Liver (tissue), 3 donors: ENCODE measurements around the gene ATP1B1.

Experiments
- ATF3 ChIP-seq: IDR thresholded peaks from 2 replicates; pipeline ENCODE4 v1.6.1; 2016; ENCODE audit warnings: antibody characterized with exemption
- GABPA ChIP-seq, 2 donors: IDR thresholded peaks in 1 of 2; conservative IDR thresholded peaks in 1 of 2; 2 replicates each; pipeline ENCODE4 v1.6.1; 2016; ENCODE audit warnings: antibody characterized with exemption in 2 of 2, mild to moderate bottlenecking in 1 of 2, moderate library complexity in 1 of 2
- HNF4A ChIP-seq, 2 donors: conservative IDR thresholded peaks; 2 replicates each; pipeline ENCODE4 v1.6.1; 2016; ENCODE audit warnings: antibody characterized with exemption in 2 of 2, mild to moderate bottlenecking in 2 of 2
- RAD21 ChIP-seq, 2 donors: IDR thresholded peaks; 2 replicates each; pipeline ENCODE4 v1.6.1; 2016; ENCODE audit warnings: antibody characterized with exemption in 2 of 2, mild to moderate bottlenecking in 2 of 2
- RXRA ChIP-seq, 2 donors: IDR thresholded peaks; 2 replicates each; pipeline ENCODE4 v1.6.1; 2017 to 2018; ENCODE audit warnings: antibody characterized with exemption in 2 of 2, mild to moderate bottlenecking in 1 of 2
- TAF1 ChIP-seq: conservative IDR thresholded peaks from 2 replicates; pipeline ENCODE4 v1.6.1; 2016; ENCODE audit warnings: antibody characterized with exemption, mild to moderate bottlenecking
- YY1 ChIP-seq: IDR thresholded peaks from 2 replicates; pipeline ENCODE4 v1.6.1; 2016; ENCODE audit warnings: antibody characterized with exemption, mild to moderate bottlenecking
- TF ChIP-seq, protein P1 (sequence below): fragments of 150-350 bp; IDR thresholded peaks from 2 replicates; pipeline ENCODE4 v1.5.1; 2017; ENCODE audit warnings: improper control_type of control experiment, low read depth, low read length; ENCODE audit not compliant: missing input control
- TF ChIP-seq, protein P2 (sequence below): IDR thresholded peaks from 2 replicates; pipeline ENCODE4 v1.6.1; 2016; ENCODE audit warnings: antibody characterized with exemption
- TF ChIP-seq, protein P3 (sequence below): IDR thresholded peaks from 2 replicates; pipeline ENCODE4 v1.6.1; 2016; ENCODE audit warnings: antibody characterized with exemption, mild to moderate bottlenecking
- donor health status: healthy.
- donor health status: healthy.

DNA sequence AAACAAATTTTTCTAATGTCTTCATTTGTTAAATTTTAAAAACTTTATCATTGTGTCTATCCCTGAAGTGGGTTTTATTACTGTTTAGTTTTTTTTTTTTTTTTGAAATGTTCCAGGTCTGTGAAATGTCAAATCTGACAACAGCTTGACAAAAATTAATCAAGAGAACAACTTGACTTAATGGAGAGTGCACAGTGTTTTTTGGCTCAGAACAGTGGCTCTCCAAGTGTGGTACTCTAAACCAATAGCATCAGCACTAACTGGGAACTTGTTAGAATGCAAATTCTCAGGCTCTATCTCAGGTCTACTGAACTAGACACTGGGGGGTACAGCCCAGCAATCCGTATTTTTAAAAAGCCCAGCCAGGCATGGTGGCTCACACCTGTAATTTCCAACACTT, 49.2 kb downstream of the ATP1B1 start:
- TF ChIP-seq, protein P1, sequence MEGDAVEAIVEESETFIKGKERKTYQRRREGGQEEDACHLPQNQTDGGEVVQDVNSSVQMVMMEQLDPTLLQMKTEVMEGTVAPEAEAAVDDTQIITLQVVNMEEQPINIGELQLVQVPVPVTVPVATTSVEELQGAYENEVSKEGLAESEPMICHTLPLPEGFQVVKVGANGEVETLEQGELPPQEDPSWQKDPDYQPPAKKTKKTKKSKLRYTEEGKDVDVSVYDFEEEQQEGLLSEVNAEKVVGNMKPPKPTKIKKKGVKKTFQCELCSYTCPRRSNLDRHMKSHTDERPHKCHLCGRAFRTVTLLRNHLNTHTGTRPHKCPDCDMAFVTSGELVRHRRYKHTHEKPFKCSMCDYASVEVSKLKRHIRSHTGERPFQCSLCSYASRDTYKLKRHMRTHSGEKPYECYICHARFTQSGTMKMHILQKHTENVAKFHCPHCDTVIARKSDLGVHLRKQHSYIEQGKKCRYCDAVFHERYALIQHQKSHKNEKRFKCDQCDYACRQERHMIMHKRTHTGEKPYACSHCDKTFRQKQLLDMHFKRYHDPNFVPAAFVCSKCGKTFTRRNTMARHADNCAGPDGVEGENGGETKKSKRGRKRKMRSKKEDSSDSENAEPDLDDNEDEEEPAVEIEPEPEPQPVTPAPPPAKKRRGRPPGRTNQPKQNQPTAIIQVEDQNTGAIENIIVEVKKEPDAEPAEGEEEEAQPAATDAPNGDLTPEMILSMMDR, result no peak
- no peak for TF ChIP-seq YY1
- TF ChIP-seq ATF3, result no peak
- TF ChIP-seq RXRA (IDR thresholded peaks at IDR 0.05), result no peak
- no peak for TF ChIP-seq GABPA (IDR thresholded peaks at IDR 0.05 in 1 of 2, conservative IDR thresholded peaks at IDR 0.05 in 1 of 2)
- no peak for TF ChIP-seq HNF4A (conservative IDR thresholded peaks at IDR 0.05)
- no peak for TF ChIP-seq RAD21 (IDR thresholded peaks at IDR 0.05)
- TF ChIP-seq TAF1, result no peak
- TF ChIP-seq, protein P2, sequence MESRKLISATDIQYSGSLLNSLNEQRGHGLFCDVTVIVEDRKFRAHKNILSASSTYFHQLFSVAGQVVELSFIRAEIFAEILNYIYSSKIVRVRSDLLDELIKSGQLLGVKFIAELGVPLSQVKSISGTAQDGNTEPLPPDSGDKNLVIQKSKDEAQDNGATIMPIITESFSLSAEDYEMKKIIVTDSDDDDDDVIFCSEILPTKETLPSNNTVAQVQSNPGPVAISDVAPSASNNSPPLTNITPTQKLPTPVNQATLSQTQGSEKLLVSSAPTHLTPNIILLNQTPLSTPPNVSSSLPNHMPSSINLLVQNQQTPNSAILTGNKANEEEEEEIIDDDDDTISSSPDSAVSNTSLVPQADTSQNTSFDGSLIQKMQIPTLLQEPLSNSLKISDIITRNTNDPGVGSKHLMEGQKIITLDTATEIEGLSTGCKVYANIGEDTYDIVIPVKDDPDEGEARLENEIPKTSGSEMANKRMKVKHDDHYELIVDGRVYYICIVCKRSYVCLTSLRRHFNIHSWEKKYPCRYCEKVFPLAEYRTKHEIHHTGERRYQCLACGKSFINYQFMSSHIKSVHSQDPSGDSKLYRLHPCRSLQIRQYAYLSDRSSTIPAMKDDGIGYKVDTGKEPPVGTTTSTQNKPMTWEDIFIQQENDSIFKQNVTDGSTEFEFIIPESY, result no peak
- TF ChIP-seq, protein P3, sequence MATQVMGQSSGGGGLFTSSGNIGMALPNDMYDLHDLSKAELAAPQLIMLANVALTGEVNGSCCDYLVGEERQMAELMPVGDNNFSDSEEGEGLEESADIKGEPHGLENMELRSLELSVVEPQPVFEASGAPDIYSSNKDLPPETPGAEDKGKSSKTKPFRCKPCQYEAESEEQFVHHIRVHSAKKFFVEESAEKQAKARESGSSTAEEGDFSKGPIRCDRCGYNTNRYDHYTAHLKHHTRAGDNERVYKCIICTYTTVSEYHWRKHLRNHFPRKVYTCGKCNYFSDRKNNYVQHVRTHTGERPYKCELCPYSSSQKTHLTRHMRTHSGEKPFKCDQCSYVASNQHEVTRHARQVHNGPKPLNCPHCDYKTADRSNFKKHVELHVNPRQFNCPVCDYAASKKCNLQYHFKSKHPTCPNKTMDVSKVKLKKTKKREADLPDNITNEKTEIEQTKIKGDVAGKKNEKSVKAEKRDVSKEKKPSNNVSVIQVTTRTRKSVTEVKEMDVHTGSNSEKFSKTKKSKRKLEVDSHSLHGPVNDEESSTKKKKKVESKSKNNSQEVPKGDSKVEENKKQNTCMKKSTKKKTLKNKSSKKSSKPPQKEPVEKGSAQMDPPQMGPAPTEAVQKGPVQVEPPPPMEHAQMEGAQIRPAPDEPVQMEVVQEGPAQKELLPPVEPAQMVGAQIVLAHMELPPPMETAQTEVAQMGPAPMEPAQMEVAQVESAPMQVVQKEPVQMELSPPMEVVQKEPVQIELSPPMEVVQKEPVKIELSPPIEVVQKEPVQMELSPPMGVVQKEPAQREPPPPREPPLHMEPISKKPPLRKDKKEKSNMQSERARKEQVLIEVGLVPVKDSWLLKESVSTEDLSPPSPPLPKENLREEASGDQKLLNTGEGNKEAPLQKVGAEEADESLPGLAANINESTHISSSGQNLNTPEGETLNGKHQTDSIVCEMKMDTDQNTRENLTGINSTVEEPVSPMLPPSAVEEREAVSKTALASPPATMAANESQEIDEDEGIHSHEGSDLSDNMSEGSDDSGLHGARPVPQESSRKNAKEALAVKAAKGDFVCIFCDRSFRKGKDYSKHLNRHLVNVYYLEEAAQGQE, result no peak
